Stimulated activated CD4-positive, alpha-beta T cell treated with anti-CD3 and anti-CD28 coated beads, Interleukin-4, amount 100 ng/mL, for 24 hours (primary cell): ENCODE results near the gene GEN1.

ENCODE experiments used
- DNase-seq: peaks from one replicate; pipeline ENCODE4 v3.0.0-alpha.2; 2020

GEN1 gene, protein sequence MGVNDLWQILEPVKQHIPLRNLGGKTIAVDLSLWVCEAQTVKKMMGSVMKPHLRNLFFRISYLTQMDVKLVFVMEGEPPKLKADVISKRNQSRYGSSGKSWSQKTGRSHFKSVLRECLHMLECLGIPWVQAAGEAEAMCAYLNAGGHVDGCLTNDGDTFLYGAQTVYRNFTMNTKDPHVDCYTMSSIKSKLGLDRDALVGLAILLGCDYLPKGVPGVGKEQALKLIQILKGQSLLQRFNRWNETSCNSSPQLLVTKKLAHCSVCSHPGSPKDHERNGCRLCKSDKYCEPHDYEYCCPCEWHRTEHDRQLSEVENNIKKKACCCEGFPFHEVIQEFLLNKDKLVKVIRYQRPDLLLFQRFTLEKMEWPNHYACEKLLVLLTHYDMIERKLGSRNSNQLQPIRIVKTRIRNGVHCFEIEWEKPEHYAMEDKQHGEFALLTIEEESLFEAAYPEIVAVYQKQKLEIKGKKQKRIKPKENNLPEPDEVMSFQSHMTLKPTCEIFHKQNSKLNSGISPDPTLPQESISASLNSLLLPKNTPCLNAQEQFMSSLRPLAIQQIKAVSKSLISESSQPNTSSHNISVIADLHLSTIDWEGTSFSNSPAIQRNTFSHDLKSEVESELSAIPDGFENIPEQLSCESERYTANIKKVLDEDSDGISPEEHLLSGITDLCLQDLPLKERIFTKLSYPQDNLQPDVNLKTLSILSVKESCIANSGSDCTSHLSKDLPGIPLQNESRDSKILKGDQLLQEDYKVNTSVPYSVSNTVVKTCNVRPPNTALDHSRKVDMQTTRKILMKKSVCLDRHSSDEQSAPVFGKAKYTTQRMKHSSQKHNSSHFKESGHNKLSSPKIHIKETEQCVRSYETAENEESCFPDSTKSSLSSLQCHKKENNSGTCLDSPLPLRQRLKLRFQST

DNA sequence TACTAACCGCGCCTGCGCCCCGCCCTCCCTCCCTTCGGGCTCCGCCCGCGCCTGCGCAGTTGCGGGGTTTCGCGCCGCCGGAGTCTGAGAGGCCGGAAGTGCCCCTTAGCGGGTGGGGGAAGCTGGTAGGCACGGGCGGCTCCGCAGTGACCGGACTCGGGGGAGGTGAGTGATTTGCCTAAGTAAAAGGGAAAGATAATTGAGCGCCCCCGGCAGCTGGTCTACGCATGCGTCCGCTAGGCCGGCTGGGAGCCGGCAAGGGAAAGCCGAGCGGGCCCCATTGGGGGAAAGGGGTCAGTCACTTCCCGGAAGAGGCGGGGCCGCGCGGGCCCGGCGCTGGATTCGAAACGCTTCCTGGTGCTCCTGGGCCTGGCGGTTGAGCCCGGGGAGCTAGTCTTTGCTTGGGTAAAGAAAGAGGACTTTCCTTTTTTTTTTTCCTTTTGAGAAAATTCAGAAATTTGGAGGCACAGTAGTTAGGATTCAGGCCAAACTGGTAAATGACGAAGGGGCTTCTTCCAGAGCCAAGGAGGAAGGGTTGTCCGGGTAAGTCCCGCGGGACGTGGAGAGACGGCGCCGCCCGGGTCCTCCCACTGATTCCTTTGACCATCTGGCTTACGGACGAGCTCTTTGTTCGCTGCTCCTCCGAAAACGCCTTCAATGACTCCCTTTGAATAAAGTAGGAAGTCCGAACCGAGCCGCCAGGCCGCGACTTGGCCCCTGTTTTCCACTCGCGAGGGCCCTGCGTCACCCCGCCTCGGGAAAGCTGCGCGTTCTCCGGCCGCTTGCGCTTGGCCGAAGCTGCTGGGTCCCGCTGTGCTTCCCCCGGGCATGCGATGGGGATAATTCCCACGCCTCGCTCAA is at the start of gene GEN1, which contains the start of gene SMC6:
GEN1 (plus strand) TSS at position 336 of the 861 bp plus-strand sequence. CDS start 5,806 bp downstream, outside the sequence.
SMC6 (minus strand) TSS at position 8 of the 861 bp plus-strand sequence. CDS start 7,864 bp downstream, outside the sequence.
- DNase-seq: peak; percentile 91

DNA sequence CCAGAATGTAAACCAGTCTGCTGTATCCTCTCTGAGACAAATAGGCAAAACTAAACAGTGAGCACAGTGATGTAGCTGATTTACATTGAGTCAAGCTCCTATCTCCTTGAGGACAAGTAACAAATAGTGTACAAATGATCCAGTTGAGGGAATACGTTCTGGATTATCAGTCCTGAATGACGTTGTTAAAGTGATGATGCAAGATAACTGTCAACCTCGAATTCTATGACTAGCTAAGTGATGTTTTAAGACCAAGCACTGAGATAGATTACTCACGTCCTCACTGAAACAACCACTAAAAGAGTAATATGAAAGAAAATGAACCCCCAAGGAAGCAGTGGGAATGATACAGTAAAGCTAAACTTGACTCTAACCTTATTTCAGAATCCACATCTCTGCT is 47.1 kb upstream of the GEN1 start:
- no peak for DNase-seq

DNA sequence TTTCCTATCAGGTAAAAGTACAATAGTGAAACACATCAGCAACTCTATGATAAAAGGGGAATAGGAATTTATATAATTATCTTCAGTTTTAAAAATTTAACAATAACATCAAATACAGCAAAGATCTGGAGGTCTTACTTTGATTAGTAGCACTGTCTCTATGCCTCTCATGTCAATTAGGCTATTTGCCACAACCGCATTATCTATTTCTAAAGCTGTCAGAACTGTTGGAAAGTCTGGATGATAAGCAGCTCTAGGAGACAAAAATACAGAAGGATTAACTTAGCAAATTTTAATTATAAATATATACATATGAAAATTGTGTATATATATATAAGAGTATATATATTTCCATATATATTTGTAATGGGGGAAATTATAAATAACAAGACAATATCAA is 45.4 kb upstream of the GEN1 start:
- DNase-seq: no peak

DNA sequence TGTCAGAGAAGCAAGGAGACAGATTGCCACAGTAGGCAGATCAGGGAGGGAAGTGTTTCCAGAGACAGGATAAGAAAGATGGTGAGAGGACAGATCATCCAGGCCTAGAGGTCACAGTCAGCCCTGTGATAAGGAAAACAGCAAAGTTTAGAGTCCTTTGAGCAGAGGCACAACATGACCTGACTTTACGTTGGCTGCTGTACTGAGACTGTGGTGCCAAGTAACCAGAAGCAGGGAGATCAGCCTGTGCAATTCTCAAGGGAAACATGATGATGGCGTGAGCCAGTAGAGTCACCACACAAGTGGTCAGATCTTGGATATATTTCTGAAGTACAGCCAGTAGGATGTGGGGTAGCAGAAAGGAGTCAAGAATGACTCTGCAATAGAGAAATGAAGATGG is 44.0 kb upstream of the GEN1 start:
- DNase-seq: no peak

DNA sequence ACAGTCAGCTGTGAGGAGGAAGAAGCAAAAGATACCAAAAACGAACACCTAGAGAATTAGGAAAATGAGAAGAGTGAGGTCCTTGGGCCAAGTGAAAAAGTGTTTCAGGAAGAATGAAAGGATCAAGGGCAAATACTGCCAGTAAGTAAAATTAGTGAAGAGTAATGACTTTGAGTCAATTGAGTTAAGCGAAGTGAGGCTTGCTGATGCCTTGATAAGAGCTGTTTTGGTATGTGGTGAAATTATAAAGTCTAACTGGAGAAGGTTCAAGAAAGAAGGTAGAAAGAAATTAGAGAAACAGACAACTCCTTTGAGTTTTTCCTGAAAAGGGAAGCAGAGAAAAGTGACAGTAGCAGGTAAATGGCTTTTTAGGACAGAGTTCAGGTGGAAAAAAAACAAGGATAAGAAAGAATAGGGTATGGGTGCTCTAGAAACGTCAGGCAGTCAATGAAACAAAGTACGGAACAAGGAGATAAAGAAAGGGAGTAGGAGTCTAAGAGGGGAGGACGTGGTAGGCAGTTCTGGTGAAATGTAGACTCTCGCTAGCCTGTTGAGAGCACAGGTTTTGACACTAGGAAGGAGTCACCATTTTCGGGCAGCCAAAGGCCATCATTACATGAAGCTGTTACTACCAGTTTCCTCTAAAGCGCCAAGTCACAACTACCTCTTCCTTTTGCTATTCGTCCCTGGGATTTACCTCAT is 43.2 kb upstream of the GEN1 start:
- no peak for DNase-seq

DNA sequence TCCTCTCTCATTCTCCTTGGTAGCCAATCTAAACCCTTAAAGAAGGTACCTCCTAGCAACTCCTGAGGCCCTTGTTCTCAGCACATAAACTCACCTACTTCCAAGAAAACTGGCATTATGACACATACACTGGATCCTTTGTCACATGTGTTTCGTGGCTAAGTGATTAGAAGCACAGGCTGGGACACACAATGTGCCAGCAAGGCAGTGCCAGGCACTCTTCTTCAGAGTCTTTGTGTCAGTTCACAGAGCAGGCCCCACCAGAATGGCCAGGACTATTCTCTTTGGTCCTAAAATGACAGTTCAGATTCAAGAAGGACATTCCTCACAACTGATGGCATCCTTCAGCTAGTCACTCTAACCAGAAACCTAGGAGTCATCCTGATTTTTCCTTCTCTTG is 40.6 kb upstream of the GEN1 start:
- DNase-seq: no peak

DNA sequence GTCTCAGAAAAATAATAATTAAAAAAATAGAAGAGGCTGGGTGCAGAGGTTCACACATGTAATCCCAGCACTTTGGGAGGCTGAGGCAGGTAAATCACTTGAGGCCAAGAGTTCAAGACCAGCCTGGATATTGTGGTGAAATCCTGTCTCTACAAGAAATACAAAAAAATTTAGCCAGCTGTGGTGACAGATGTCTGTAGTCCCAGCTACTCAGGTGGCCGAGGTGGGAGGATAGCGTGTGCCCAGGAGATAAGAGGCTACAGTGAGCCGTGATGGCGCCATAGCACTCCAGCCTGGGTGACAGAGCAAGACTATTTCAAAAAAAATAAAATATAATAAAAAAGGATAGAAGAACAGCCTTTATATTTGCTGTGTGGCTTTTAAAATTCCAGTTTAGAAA is 36.3 kb upstream of the GEN1 start:
- DNase-seq: no peak

DNA sequence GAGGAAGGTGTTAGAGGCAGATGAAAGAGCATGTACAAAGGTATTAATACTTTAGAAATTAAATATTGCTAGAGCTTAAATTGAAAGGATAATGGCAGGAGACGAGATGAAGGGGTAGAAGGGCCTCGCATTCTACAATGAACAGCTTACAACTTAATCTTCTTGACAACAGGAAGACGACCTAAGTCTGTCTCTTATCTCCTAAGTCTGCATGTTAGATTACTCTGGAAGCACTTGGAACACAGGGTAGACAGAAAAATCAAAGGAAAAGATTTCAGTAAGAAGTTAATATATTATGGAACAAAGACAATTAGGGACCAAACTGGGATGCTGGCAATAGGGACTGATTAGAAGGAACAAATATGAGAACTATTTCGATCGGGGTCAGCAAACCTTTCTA is 35.2 kb upstream of the GEN1 start:
- no peak for DNase-seq

DNA sequence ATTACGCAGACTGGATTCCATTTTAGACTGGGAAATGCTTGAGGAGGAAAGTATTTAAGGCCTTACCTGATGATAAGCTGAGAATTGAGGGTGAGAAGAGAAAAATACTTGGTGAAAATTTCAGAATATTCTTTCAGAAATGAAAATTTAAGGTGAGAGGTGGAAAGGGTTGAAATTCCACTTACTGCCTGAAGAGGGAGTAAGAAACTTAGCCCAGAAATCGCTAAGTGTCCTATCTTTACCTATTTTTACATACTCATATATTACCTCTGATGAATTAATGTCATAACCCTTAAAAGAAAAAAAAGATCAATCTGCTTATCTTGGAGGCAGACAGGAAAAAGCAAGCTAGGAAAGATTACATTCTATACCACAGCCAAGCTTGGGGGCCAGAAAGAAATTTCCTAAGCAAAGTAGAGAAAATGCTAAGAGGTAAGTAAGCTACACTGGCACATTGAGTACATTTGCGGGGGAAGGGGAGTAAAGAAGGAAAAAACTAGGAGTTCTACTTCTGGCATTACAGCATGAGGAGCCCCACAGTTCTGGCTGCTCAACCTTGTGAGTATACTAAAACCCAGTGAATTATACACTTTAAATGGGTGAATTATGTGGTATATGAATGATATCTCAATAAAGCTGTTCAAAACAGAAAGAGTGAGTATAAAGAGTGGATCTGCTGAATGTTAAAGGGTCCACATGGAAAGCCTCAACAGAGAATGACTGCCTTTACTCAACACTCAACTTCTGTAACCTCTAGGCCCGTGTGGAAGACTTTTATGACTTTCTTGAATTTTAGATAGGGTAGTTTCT is 34.2 kb upstream of the GEN1 start:
- no peak for DNase-seq

DNA sequence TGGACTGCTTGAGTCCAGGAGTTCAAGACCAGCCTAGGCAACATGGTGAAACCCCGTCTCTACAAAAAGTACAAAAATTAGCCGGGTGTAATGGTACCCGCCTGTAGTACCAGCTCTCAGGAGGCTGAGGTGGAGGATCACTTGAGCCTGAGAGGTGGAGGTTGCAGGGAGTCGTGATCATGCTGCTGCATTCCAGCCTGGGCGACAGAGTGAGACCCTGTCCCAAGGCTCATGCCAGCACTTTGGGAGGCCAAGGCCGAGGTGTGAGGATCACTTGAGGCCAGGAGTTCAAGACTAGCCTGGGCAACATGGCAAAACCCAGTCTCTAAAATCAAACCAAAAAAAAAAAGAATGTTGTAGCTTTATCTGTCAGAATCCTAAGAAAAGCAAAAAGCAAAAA is 25.7 kb upstream of the GEN1 start:
- DNase-seq: no peak

DNA sequence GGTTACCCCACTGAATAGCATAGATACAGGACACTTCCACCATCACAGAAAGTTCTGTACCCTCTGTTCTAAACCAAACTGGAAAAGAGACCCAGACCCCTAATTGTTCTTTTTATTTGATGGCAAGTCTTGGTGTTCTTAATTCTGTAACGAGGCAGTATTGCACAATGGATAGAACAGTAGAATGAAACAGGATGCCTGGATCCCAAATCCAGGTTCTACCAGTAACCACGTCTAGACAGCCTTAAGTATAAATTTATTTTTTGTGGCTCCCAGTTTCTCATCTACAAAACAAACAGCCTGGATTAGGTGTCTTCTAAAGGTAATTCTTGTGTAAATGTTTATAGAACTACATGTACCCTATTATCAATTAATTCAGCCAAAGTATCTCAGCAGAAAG is 24.1 kb upstream of the GEN1 start:
- no peak for DNase-seq

DNA sequence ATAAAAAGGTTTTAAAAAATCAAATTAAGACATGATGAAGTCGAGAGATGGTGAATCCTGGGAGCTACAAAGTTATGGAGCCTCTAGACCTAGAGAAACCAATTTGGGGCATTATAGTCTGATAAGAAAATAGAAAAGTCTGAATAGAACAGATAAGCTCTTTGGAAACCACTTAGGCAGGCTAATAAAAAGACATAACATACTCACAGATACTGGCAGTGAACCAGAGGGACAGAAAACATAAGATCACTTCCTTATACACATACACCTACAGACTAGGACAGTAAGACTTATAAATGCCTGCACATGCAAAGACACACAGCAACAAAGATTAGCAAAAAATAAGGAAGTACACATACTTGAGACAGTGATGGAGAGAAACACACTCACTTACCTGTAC is 20.3 kb upstream of the GEN1 start:
- DNase-seq: no peak

DNA sequence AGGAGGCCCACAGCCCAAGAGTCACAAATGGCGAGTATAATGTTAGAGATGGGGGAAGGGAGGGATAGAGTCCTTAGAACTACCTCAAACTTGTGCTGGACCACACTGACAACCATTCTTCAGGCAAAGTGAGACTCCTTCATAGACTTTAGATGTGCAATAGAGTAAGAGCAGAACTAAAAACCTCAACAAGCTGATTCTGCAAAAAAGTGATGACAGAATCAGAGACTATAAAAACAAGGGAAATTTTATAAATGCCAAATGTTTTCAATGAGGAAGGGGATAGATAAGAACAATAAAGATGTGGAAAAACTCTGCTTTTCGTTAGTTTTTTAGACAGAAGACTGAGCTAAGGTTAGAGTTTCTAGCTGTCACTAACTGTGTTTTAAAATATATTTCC is 18.1 kb upstream of the GEN1 start:
- no peak for DNase-seq

DNA sequence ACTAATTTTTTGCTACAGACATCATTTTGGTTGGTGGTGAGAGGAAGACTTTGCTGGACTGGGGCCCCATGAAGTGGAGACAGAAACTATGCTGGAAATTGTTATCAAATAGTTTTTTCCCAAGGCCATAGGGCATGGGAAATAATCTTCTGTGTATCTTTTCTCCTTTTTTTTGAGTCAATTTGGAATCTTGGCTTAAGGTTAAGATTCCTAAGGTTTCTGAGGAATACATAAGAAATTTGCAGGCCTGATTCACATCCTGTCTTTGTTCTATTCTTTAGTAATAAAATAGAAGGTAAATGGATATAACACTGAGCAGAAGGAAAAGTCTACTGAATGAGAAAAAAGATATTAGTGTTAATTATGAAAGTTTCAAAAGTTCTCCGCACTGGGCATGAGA is 16.9 kb upstream of the GEN1 start:
- no peak for DNase-seq

DNA sequence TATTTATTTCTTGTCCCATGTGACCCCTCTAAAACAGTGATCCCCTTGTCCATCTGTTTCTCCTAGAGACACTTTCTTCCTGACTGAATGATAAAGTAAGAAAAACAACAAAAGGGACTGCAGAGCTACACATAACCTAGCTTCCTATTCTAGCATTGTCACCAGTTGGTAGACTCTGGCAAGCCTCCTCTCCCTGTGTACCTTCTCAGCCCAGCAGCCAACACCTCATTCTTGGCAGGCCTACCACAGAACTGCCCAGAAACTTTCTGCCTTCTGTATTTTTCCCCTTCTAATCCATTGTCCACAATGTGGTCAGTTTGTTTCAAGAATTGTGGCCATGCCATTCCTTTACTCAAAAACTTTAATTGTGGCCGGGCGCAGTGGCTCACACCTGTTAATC is 13.7 kb upstream of the GEN1 start:
- no peak for DNase-seq

DNA sequence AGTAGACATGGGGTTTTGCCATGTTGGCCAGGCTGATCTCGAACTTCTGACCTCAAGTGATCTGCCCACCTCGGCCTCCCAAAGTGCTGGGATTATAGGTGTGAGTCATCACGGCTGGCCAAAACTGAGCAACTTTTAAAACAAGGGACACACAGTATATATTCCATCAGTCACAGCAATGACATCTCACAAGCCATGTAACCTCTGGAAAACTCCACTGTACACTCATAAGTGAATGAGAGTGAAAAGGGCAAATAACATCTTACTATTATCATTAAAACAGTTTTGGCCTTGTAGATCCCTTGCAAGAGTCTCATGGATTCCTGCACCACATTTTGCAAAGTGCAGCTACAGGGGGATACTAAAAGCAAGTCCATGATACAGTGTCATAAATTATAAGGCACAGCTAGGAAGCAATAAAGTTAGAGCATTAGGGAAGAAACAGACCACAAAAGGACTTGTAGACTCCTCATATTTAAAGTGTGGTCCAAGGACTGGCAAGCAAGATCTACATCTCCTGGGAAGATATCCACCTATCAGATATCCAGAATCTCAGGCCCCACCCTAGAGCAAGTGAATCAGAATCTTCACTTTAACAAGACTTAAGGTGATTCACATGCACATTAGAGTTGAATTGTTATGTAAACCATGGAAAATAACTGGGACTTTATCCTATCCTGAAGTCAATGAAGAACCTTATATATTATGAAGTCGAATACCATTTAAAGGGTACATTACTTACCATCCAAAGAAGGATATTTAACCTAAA is 6.1 kb upstream of the GEN1 start:
- no peak for DNase-seq

DNA sequence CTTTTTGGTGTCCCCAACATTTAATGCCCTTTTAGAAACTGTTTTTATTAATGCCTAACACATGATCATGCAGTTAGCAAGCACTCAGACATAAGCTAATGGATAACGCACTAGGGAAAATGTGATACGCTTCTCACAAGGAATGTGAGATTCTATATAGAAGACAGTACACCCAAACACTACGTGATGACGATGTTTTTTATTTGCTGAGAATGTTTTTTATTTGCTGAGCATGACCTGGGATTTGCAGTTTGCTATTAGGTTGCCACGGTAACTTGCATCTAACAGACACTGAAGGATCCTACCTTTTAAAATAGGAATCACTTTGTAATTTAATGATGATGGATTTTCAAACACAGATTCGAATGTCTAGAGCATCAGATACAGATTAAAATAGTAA is 5.2 kb upstream of the GEN1 start:
- no peak for DNase-seq

DNA sequence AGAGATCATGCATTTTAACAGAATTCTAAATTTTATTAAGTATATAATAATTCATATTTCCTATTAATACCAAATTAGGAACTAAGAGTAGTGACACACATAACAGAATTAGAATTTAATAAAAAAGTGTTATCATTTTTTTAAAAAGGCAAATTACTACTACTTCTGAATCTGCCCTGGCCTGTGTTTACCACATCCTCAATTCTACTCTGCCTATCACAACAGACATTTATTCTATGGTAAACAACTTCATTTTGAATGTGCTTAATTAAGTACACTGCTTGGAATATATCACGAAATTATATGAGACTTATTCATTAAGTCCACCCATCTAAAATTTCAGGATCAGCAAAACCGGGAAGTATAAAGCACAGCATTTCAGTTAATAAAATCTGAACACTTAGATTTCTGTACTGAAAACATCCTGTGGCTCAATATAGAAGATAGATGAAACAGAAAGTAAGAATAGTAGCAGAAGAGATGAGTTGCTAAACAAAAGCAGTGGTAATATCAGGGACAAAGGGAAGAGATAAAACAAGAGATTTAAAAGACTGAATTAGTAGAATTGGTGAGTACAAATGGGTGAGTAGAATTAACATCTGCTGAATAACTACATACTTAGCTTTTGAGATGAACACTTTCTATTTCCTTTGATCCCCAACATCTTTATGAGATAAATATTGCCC is 4.0 kb upstream of the GEN1 start:
- no peak for DNase-seq

DNA sequence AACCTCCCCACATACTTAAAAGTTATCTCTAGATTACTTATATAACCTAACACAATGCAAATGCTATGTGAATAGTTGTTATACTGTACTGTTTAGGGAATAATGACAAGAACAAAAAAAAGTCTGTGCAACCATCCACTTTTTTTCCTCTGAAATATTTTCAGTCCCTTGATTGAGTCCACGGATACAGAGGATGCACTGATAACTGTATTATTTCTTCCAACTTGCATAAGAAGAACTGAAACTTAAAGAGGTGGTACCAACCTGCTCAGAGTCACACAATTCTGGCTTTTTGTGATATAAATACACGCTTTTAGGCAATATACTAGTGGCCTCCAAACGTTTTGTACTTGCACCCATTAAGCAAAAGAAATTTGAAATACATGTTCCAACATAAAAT is 1.7 kb upstream of the GEN1 start:
- no peak for DNase-seq
